ENCODE results near the gene CCDC85A. TPM values are rescaled to one million over a fixed set of nuclear protein-coding genes. Genes with fewer than 3 reads are reported as not detected.

Gene CCDC85A
- total RNA-seq, 1 experiment from 2014 or later = 1.1 TPM

GRCh38 chr2:56372071-56372656, 188.4 kb downstream of the CCDC85A start:
- Histone ChIP-seq H3K79me2 (ENCODE audit: low read length) (no peaks in the 10 kb centered on the region), H3K9ac (ENCODE audit: low read length) (no peak overlapping the region), H3K4me3 (ENCODE audit: low read length) (no peak overlapping the region), H3K36me3 (ENCODE audit: low read depth, low read length) (no peaks in the 10 kb centered on the region), H3K9me3 (ENCODE audit: low read length) (no peaks in the 10 kb centered on the region), H3K4me2 (ENCODE audit: low read length) (no peak overlapping the region), H2AFZ (ENCODE audit: low read length) (no peak overlapping the region), H3K27ac (ENCODE audit: low read length) (no peak overlapping the region), H4K20me1 (ENCODE audit: low read length) (no peaks in the 10 kb centered on the region), H3K4me1 (ENCODE audit: insufficient read depth, low read length) (no peaks in the 10 kb centered on the region), H3K27me3 (ENCODE audit: low read length) (peaks cover 12% of the 10 kb centered on the region), H3F3A (ENCODE audit: low read length, unreplicated experiment) (no peaks in the 10 kb centered on the region), H3K9me2 (replicated peaks; ENCODE audit: low read length) (no peaks in the 10 kb centered on the region)
- ChIA-PET POLR2A (ENCODE audit: unreplicated experiment) (no interaction called here), CTCF (no interaction called here)
- no peak for TF ChIP-seq CTCF (conservative IDR thresholded peaks at IDR 0.05; ENCODE audit: low read depth, low read length)
- no peak for TF ChIP-seq EZH2 (IDR thresholded peaks at IDR 0.05; ENCODE audit: low read length, unreplicated experiment)
- no peak for TF ChIP-seq EZH2phosphoT487 (IDR thresholded peaks at IDR 0.05; ENCODE audit: borderline replicate concordance, low read length)
- intact Hi-C loops (cut with micrococcal nuclease) = no loop called here
- no TSS peak for BruUV-seq (replicated peaks)
- ATAC-seq (no peak), DNase-seq (no peak)

- Histone ChIP-seq H3F3A (ENCODE audit: low read length, unreplicated experiment) (no peaks in the 10 kb centered on the region), H3K27ac (ENCODE audit: low read length) (no peak overlapping the region), H3K4me2 (ENCODE audit: low read length) (no peak overlapping the region), H3K4me1 (ENCODE audit: insufficient read depth, low read length) (no peaks in the 10 kb centered on the region), H3K9me3 (ENCODE audit: low read length) (no peaks in the 10 kb centered on the region), H3K27me3 (ENCODE audit: low read length) (peaks cover 4% of the 10 kb centered on the region; the same call in 1 of the 2 replicates), H4K20me1 (ENCODE audit: low read length) (no peaks in the 10 kb centered on the region), H3K9me2 (replicated peaks; ENCODE audit: low read length) (no peaks in the 10 kb centered on the region), H2AFZ (ENCODE audit: low read length) (no peak overlapping the region), H3K36me3 (ENCODE audit: low read depth, low read length) (no peaks in the 10 kb centered on the region), H3K9ac (ENCODE audit: low read length) (no peak overlapping the region), H3K79me2 (ENCODE audit: low read length) (no peaks in the 10 kb centered on the region), H3K4me3 (ENCODE audit: low read length) (no peak overlapping the region)
- ChIA-PET CTCF (no interaction called here), POLR2A (ENCODE audit: unreplicated experiment) (no interaction called here)
- intact Hi-C loops (cut with micrococcal nuclease) = no loop called here
- ATAC-seq (no peak), DNase-seq (no peak)
- no TSS peak for BruUV-seq (replicated peaks)
- no peak for TF ChIP-seq EZH2 (IDR thresholded peaks at IDR 0.05; ENCODE audit: low read length, unreplicated experiment)
- TF ChIP-seq CTCF (conservative IDR thresholded peaks at IDR 0.05; ENCODE audit: low read depth, low read length) = no peak
- no peak for TF ChIP-seq EZH2phosphoT487 (IDR thresholded peaks at IDR 0.05; ENCODE audit: borderline replicate concordance, low read length)
These were observed 191.5 kb downstream of the CCDC85A start for GRCh38 chr2:56375251-56375650.
